WTC11 (cell line): ENCODE data around the gene SLC9A9. TPM values are rescaled to one million over a fixed set of nuclear protein-coding genes. Genes with fewer than 3 reads are reported as not detected.

Experiments used
- ATAC-seq: fragments of 200-7000 bp; cut with Tn5 transposase; 2 replicates; pipeline ENCODE4 v1.10.0; 2021; ENCODE audit warnings: mild to moderate bottlenecking, moderate library complexity
- CTCF ChIA-PET: fragments of 300-600 bp; sonication (Branson Sonifier 250); formaldehyde crosslinking; loops from one replicate; lab custom pipeline; 2021; ENCODE audit warnings: antibody characterized with exemption; lab: Charles Lee
- POLR2A ChIA-PET: fragments of 350-600 bp; sonication (Branson Sonifier 250); formaldehyde crosslinking; loops from one replicate; lab custom pipeline; 2021; ENCODE audit warnings: antibody characterized with exemption; lab: Charles Lee
- DNase-seq: peaks from one replicate; pipeline ENCODE4 v3.0.0; 2021; ENCODE audit warnings: low spot score
- H3K27ac Mint-ChIP-seq: 2 replicates; pipeline ENCODE4 v1.8.0; 2021; ENCODE audit warnings: mixed read lengths
- H3K27me3 Mint-ChIP-seq: 2 replicates; pipeline ENCODE4 v1.8.0; 2021; ENCODE audit warnings: low read depth, mild to moderate bottlenecking, moderate library complexity, mixed read lengths
- H3K36me3 Mint-ChIP-seq: 2 replicates; pipeline ENCODE4 v1.8.0; 2021; ENCODE audit warnings: mixed read lengths
- H3K4me1 Mint-ChIP-seq: 2 replicates; pipeline ENCODE4 v1.8.0; 2022; ENCODE audit warnings: mixed read lengths
- H3K4me3 Mint-ChIP-seq: 2 replicates; pipeline ENCODE4 v1.8.0; 2021; ENCODE audit warnings: mild to moderate bottlenecking, moderate library complexity, mixed read lengths
- H3K9me3 Mint-ChIP-seq: 2 replicates; pipeline ENCODE4 v1.8.0; 2021; ENCODE audit warnings: mixed read lengths
- HMGA2 ChIP-seq: fragments of 250-450 bp; sonication (Bioruptor Pico); IDR thresholded peaks from 2 replicates; pipeline ENCODE4 v1.4.0; 2021; ENCODE audit warnings: mild to moderate bottlenecking, moderate library complexity
- NFE2L1 ChIP-seq: sonication (generic); formaldehyde crosslinking; IDR thresholded peaks from 2 replicates; pipeline ENCODE4 v1.8.1; 2023; ENCODE audit warnings: missing genetic modification reagents
- NFYB ChIP-seq: sonication (generic); formaldehyde crosslinking; conservative IDR thresholded peaks from 2 replicates; pipeline ENCODE4 v1.8.0; 2022; ENCODE audit warnings: low read depth, missing genetic modification reagents
- SMAD3 ChIP-seq: sonication (generic); formaldehyde crosslinking; IDR thresholded peaks from 2 replicates; pipeline ENCODE4 v1.8.0; 2022; ENCODE audit warnings: missing genetic modification reagents, mild to moderate bottlenecking, borderline replicate concordance
- ZNF219 ChIP-seq: sonication (generic); formaldehyde crosslinking; IDR thresholded peaks from 2 replicates; pipeline ENCODE4 v1.8.0; 2023; ENCODE audit warnings: missing genetic modification reagents, mild to moderate bottlenecking, borderline replicate concordance
- ZNF317 ChIP-seq: sonication (generic); formaldehyde crosslinking; IDR thresholded peaks from 2 replicates; pipeline ENCODE4 v1.8.1; 2023; ENCODE audit warnings: low read depth, mild to moderate bottlenecking, moderate library complexity, missing genetic modification reagents, borderline replicate concordance
- ZNF416 ChIP-seq: fragments of 250-450 bp; sonication (Bioruptor Pico); IDR thresholded peaks from 2 replicates; pipeline ENCODE4 v1.9.0; 2021; ENCODE audit warnings: mild to moderate bottlenecking, inconsistent platforms
- total RNA-seq: library from RNA; stranded (reverse); gene quantifications from 3 replicates; pipeline ENCODE4 v1.2.3, GENCODE V29; 2021
- TF ChIP-seq, protein P1 (sequence below): sonication (generic); formaldehyde crosslinking; conservative IDR thresholded peaks from 2 replicates; pipeline ENCODE4 v1.8.1; 2023; ENCODE audit warnings: mild to moderate bottlenecking, low read depth, missing genetic modification reagents, moderate library complexity
- TF ChIP-seq, protein P2 (sequence below): fragments of 200-600 bp; IDR thresholded peaks from 2 replicates; pipeline ENCODE4 v1.8.0; 2022; ENCODE audit warnings: antibody characterized with exemption
- TF ChIP-seq, protein P3 (sequence below): sonication (generic); formaldehyde crosslinking; IDR thresholded peaks from 2 replicates; pipeline ENCODE4 v1.8.0; 2023; ENCODE audit warnings: missing genetic modification reagents, mild to moderate bottlenecking, borderline replicate concordance

Gene SLC9A9
- total RNA-seq, 1 experiment from 2014 or later = 1.2 TPM

DNA sequence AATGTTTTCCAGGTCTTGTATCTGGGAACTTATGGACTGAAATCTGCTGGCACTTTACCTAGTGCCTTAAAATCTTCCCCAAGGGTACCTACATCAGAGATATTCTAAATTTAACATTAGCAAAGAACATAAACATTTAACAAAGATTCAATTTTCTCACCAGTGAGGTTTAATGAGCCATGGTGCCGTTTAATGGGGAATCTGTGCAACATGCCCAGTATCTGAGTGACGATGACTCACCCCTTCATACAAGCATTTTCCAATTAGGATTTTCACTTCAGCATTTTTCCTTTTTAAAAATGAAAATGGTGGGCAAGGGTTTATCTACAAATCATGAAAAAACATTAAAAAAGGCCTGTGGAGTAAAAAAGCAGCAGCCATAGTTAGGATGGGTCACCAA, 189.4 kb downstream of the SLC9A9 start:
- CTCF ChIA-PET = no interaction called here
- H3K27ac Mint-ChIP-seq = no peak overlapping the region

DNA sequence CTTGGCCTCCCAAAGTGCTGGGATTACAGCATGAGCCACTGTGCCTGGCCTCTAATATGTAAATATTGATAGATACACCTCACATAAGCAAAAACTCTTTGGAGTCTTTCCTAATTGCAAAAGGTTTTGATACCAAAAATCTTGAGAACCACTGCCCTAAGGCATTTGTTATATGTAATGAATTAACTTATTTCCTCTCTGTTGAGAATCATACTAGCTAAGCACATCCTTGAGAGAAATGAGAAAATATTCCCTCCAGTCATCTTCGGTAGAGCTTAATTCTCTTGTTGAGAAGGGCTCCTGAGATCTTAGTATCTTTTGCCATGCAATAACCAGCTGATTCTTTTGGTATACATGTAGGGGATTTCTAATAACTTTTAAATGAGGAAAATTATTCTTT, 190.2 kb downstream of the SLC9A9 start:
- CTCF ChIA-PET = interaction anchor here (1.5 to 1.8 kb wide), 2 partner anchors 9 to 16 kb away, joined by 5 to 7 read pairs; no protein-coding TSS in a partner anchor

More for the DNA sequence above, 189.4 kb downstream of the SLC9A9 start:
- Mint-ChIP-seq H3K4me1 (peaks cover 22% of the 10 kb centered on the region), H3K9me3 (peaks cover 32% of the 10 kb centered on the region), H3K36me3 (peaks cover 10% of the 10 kb centered on the region; the same call in 1 of the 2 replicates), H3K4me3 (no peak overlapping the region), H3K27me3 (no peaks in the 10 kb centered on the region; the same call in 1 of the 2 replicates)
- DNase-seq = no peak
- POLR2A ChIA-PET = no interaction called here
- ATAC-seq = no peak
- TF ChIP-seq ZNF317 (CRISPR knock-in tag) (no peak), SMAD3 (CRISPR knock-in tag) (no peak), ZNF416 (CRISPR knock-in tag) (no peak), NFYB (CRISPR knock-in tag) (no peak)

DNA sequence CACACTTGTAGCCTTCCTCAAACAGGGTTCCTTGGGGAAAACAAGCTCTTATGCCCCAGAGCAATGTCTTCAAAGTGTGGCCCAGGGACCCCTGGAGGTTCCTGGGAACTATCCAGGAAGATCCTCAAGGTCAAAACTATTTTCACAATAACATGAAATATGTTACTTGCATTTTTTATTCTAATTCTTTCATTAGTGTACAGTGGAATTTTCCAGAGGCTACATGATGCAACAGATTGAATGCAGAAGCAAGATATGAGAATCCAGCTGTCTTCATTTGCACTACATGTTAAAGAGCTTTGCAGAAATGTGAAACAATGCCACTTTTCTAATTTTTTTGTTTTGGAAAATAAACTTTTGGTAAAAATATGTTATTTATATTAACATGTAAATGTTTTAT, 190.9 kb downstream of the SLC9A9 start:
- Mint-ChIP-seq H3K4me1 (peaks cover 22% of the 10 kb centered on the region), H3K9me3 (peaks cover 22% of the 10 kb centered on the region), H3K27me3 (no peaks in the 10 kb centered on the region), H3K36me3 (peaks cover 10% of the 10 kb centered on the region; the same call in 1 of the 2 replicates), H3K27ac (no peak overlapping the region), H3K4me3 (no peak overlapping the region)
- ChIA-PET CTCF (interaction anchor here (1.5 to 1.8 kb wide), 2 partner anchors 9 to 17 kb away, joined by 5 to 7 read pairs; no protein-coding TSS in a partner anchor), POLR2A (no interaction called here)
- no peak for ATAC-seq
- DNase-seq = no peak
- TF ChIP-seq, protein P1, sequence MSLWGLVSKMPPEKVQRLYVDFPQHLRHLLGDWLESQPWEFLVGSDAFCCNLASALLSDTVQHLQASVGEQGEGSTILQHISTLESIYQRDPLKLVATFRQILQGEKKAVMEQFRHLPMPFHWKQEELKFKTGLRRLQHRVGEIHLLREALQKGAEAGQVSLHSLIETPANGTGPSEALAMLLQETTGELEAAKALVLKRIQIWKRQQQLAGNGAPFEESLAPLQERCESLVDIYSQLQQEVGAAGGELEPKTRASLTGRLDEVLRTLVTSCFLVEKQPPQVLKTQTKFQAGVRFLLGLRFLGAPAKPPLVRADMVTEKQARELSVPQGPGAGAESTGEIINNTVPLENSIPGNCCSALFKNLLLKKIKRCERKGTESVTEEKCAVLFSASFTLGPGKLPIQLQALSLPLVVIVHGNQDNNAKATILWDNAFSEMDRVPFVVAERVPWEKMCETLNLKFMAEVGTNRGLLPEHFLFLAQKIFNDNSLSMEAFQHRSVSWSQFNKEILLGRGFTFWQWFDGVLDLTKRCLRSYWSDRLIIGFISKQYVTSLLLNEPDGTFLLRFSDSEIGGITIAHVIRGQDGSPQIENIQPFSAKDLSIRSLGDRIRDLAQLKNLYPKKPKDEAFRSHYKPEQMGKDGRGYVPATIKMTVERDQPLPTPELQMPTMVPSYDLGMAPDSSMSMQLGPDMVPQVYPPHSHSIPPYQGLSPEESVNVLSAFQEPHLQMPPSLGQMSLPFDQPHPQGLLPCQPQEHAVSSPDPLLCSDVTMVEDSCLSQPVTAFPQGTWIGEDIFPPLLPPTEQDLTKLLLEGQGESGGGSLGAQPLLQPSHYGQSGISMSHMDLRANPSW (CRISPR knock-in tag) = no peak
- no peak for TF ChIP-seq NFE2L1 (CRISPR knock-in tag)
- no peak for TF ChIP-seq ZNF219 (CRISPR knock-in tag)
- TF ChIP-seq, protein P2, sequence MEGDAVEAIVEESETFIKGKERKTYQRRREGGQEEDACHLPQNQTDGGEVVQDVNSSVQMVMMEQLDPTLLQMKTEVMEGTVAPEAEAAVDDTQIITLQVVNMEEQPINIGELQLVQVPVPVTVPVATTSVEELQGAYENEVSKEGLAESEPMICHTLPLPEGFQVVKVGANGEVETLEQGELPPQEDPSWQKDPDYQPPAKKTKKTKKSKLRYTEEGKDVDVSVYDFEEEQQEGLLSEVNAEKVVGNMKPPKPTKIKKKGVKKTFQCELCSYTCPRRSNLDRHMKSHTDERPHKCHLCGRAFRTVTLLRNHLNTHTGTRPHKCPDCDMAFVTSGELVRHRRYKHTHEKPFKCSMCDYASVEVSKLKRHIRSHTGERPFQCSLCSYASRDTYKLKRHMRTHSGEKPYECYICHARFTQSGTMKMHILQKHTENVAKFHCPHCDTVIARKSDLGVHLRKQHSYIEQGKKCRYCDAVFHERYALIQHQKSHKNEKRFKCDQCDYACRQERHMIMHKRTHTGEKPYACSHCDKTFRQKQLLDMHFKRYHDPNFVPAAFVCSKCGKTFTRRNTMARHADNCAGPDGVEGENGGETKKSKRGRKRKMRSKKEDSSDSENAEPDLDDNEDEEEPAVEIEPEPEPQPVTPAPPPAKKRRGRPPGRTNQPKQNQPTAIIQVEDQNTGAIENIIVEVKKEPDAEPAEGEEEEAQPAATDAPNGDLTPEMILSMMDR = no peak

More for the DNA sequence above, 190.2 kb downstream of the SLC9A9 start:
- H3K4me1 Mint-ChIP-seq = peaks cover 22% of the 10 kb centered on the region
- no peak for DNase-seq
- TF ChIP-seq, protein P3, sequence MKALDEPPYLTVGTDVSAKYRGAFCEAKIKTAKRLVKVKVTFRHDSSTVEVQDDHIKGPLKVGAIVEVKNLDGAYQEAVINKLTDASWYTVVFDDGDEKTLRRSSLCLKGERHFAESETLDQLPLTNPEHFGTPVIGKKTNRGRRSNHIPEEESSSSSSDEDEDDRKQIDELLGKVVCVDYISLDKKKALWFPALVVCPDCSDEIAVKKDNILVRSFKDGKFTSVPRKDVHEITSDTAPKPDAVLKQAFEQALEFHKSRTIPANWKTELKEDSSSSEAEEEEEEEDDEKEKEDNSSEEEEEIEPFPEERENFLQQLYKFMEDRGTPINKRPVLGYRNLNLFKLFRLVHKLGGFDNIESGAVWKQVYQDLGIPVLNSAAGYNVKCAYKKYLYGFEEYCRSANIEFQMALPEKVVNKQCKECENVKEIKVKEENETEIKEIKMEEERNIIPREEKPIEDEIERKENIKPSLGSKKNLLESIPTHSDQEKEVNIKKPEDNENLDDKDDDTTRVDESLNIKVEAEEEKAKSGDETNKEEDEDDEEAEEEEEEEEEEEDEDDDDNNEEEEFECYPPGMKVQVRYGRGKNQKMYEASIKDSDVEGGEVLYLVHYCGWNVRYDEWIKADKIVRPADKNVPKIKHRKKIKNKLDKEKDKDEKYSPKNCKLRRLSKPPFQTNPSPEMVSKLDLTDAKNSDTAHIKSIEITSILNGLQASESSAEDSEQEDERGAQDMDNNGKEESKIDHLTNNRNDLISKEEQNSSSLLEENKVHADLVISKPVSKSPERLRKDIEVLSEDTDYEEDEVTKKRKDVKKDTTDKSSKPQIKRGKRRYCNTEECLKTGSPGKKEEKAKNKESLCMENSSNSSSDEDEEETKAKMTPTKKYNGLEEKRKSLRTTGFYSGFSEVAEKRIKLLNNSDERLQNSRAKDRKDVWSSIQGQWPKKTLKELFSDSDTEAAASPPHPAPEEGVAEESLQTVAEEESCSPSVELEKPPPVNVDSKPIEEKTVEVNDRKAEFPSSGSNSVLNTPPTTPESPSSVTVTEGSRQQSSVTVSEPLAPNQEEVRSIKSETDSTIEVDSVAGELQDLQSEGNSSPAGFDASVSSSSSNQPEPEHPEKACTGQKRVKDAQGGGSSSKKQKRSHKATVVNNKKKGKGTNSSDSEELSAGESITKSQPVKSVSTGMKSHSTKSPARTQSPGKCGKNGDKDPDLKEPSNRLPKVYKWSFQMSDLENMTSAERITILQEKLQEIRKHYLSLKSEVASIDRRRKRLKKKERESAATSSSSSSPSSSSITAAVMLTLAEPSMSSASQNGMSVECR (CRISPR knock-in tag) = no peak
- TF ChIP-seq HMGA2 (CRISPR knock-in tag) = no peak
- ATAC-seq = no peak
- H3K27me3 Mint-ChIP-seq = no peaks in the 10 kb centered on the region
- no peak overlapping the region for H3K4me3 Mint-ChIP-seq
- peaks cover 25% of the 10 kb centered on the region for H3K9me3 Mint-ChIP-seq
- peaks cover 10% of the 10 kb centered on the region; the same call in 1 of the 2 replicates for H3K36me3 Mint-ChIP-seq
- no peak overlapping the region for H3K27ac Mint-ChIP-seq
- POLR2A ChIA-PET = no interaction called here
